Urinary bladder (tissue), 4 donors: Measurements from ENCODE around the gene PALM3. TPM values are rescaled to one million over a fixed set of nuclear protein-coding genes. Genes with fewer than 3 reads are reported as not detected.

Source experiments
- DNase-seq: peaks from one replicate; pipeline ENCODE4 v3.0.0-alpha.2; 2015; ENCODE audit errors: extremely low spot score
- H3K27ac ChIP-seq: one replicate; pipeline ENCODE4 v1.5.1; 2013; ENCODE audit warnings: low read depth, mild to moderate bottlenecking, moderate library complexity
- H3K36me3 ChIP-seq: one replicate; pipeline ENCODE4 v1.6.1; 2013; ENCODE audit warnings: mild to moderate bottlenecking, moderate library complexity; ENCODE audit not compliant: insufficient read depth
- H3K4me1 ChIP-seq: one replicate; pipeline ENCODE4 v1.6.1; 2013; ENCODE audit warnings: mild to moderate bottlenecking, moderate library complexity; ENCODE audit not compliant: insufficient read depth
- H3K4me3 ChIP-seq: one replicate; pipeline ENCODE4 v1.5.1; 2013; ENCODE audit warnings: low read depth, low read length
- WGBS: extraction: QIAGEN DNeasy Blood & Tissue Kit; methylation state at CpG from one replicate; pipeline ENCODE4 v1.1.7; 2013; 5-methylcytosine and 5-hydroxymethylcytosine counted together
- polyA plus RNA-seq: library from polyadenylated mRNA; stranded (reverse); fragments of 200-250 nt; gene quantifications from one replicate; pipeline ENCODE4 v1.2.3, GENCODE V29; 2013
- total RNA-seq: library from RNA; depleted of rRNA; stranded (reverse); fragments of >200 nt; gene quantifications from one replicate; pipeline ENCODE4 v1.2.3, GENCODE V29; 2014
- donor health status: healthy with polysubstance abuse.
- donor health status: healthy.

Gene PALM3
- total and polyA plus RNA-seq, 2 donors = 0.90 to 2.8 TPM

DNA sequence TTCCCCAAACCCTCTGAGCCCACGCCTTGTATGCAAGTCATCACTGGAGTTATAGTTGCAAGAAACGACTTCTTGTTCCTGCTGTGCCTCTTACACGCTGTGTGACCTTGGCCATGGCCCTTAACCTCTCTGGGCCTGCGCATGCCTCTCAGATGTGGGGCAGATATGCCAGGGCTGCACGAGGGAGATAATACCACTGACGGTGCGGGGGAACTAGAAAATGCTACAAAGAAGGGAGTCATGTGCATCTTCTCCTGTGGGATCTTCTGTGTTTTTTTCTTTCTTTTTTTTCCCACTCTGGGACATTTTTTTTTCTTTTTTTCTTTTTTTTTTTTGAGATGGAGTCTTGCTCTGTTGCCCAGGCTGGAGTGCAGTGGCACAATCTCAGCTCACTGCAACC lies 33.0 kb upstream of the PALM3 start:
- DNase-seq = no peak
- H3K27ac ChIP-seq = no peak overlapping the region
- no peaks in the 10 kb centered on the region for H3K4me1 ChIP-seq
- H3K36me3 ChIP-seq = no peaks in the 10 kb centered on the region
- no peak overlapping the region for H3K4me3 ChIP-seq
- whole genome bisulfite sequencing = 87% methylated on average over 7 of the region's 7 CpGs

GRCh38 chr19:14093117-14093823 lies 31.4 kb upstream of the PALM3 start:
- Histone ChIP-seq H3K27ac (no peak overlapping the region), H3K36me3 (no peaks in the 10 kb centered on the region), H3K4me3 (no peak overlapping the region), H3K4me1 (no peaks in the 10 kb centered on the region)
- WGBS = 98% methylated on average over 9 of the region's 9 CpGs
- no peak for DNase-seq

DNA sequence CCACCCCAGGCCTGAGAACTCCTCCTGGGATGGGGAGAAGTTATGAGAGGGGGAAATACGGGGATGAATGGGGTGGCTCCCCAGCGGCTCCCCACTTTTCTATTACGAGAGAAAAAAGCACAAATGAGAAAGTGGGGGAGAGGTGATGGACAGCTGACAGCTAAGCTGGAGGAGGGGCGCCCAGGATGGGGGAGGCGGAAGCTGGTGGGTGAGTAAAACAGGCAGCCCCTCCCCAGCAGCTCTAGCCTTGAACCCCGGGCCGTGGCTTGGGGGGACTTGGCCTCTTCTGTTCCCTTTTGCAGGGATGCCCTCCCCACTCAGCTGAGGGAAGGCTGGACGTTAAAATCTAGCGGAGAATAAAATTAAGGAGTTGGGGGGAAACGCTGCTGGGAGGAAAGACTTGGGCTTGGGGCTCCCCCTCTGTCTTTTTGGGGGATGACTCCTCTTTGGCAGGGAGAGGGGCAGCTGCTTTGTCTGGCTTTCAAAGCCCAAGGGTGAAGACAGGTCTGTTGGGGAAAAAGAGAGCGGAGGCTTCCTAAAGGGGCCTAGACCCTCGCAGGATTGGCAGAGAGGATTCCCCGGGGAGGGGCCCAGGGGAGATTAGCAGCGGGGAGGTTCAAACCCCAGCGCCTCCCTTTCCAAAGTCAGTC lies 30.1 kb upstream of the PALM3 start:
- WGBS = 11% methylated on average over 15 of the region's 15 CpGs
- no peak for DNase-seq
- Histone ChIP-seq H3K27ac (no peak overlapping the region), H3K36me3 (no peaks in the 10 kb centered on the region), H3K4me3 (no peak overlapping the region), H3K4me1 (no peaks in the 10 kb centered on the region)

GRCh38 chr19:14091081-14091812 lies 29.4 kb upstream of the PALM3 start:
- under 1% methylated on average over 66 of the region's 72 CpGs for WGBS
- Histone ChIP-seq H3K36me3 (no peaks in the 10 kb centered on the region), H3K27ac (peak overlapping the region; percentile 84), H3K4me3 (peak overlapping the region; percentile 94), H3K4me1 (no peaks in the 10 kb centered on the region)
- no peak for DNase-seq

DNA sequence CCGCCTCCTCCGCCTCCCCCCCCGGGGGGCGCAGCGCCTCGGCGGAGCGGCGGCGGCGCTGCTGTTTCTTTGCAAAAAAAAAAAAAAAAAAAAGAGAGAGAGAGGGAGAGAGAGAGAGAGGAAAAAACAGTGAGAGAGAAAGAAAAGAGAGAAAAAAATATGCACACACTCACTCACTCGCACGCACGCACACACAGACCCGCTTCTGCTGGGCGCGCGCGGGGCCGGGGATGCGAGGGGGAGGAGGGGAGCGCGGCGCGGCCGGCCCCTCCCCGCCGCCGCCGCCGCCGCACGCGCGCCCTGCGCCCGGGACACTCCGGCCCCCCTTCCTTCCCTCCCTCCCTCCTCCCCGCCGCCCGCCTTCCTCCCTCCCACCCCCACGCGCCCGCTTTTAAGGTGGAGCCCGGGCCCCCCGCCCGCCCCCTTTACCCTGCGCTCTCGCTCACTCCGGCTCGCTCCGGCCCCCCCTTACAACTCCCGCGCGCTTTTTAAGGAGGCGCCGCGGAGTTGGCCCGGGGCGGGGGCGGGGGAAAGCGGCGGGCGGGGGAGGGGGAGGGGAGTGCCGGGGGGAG lies 28.7 kb upstream of the PALM3 start, which contains the start of gene SAMD1:
SAMD1 (minus strand) TSS at position 243 of the 572 bp plus-strand sequence.
- Histone ChIP-seq H3K36me3 (no peaks in the 10 kb centered on the region), H3K27ac (peak within 1 kb of the TSS; percentile 84), H3K4me3 (peak within 1 kb of the TSS; percentile 94), H3K4me1 (no peaks in the 10 kb centered on the region)
- 1% methylated on average over 54 of the region's 65 CpGs for WGBS
- DNase-seq = peak; percentile 72

GRCh38 chr19:14089662-14090508 lies 28.0 kb upstream of the PALM3 start:
- WGBS = under 1% methylated on average over 141 of the region's 142 CpGs
- Histone ChIP-seq H3K4me1 (no peaks in the 10 kb centered on the region), H3K4me3 (peak overlapping the region; percentile 94)

GRCh38 chr19:14089412-14089661 lies 27.5 kb upstream of the PALM3 start:
- no peak for DNase-seq
- peak overlapping the region; percentile 94 for H3K4me3 ChIP-seq
- no peaks in the 10 kb centered on the region for H3K4me1 ChIP-seq
- WGBS = 12% methylated on average over 16 of the region's 16 CpGs
- H3K27ac ChIP-seq = peak overlapping the region; percentile 12
- no peaks in the 10 kb centered on the region for H3K36me3 ChIP-seq

More at GRCh38 chr19:14089662-14090508, 28.0 kb upstream of the PALM3 start:
- no peak for DNase-seq
- Histone ChIP-seq H3K36me3 (no peaks in the 10 kb centered on the region), H3K27ac (peak overlapping the region; percentile 41)

DNA sequence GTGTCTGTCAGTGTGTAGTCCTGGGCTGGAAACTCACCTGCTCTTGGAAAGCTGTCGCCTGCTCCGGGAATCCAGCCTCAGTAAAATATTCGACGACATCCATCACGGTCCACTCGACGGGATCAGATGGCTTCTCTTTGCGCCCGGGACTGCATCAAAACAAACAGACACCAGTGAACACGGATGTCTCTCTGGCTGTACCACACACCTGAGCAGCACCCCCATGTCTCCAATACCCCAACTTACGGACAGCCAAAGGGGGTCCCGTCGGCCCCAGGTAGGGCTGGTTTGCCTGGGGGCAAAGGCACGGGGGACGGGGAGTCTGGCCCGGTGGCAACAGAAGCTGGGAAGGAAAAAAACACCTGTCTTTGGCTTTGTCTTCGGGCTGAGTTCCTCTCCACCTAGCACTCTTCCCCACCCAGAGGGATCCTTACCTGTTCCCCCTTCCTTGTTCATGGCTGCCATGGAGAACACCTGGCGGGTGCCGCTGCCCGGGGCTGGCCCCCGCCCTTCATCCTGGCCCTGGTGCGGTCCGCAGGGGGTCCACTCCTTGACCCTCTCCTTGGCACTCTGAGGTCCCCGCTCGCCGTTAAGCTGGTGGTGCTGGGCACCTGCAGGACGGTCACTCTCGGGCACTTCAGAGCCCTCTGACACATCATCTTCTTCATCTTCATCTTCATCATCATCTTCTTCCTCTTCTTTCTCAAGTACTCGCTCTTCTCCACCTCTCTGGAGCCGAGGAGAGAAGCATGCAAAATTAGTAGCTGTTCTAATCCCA lies 26.9 kb upstream of the PALM3 start:
- WGBS = 88% methylated on average over 30 of the region's 30 CpGs
- DNase-seq = no peak
- no peak overlapping the region for H3K27ac ChIP-seq
- H3K4me3 ChIP-seq = no peak overlapping the region
- no peaks in the 10 kb centered on the region for H3K36me3 ChIP-seq
- H3K4me1 ChIP-seq = no peaks in the 10 kb centered on the region

DNA sequence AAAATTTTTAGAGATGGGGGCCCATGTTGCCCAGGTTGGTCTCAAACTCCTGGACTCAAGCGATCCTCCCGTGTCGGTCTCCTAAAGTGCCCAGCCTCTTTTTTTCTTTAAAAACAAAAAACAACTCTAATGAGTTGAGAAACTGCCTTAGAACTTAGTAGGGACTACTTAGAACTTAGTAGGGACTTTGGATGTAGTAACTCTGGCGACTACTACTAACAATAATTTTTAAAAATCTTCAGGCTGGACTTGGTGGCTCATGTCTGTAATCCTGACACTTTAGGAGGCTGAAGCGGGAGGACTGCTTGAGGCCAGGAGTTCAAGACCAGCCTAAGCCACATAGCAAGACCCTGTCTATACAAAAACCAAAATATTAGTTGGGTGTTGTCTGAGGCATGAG lies 24.2 kb upstream of the PALM3 start:
- no peak overlapping the region for H3K4me3 ChIP-seq
- H3K4me1 ChIP-seq = no peaks in the 10 kb centered on the region
- H3K36me3 ChIP-seq = no peaks in the 10 kb centered on the region
- DNase-seq = no peak
- 89% methylated on average over 5 of the region's 5 CpGs for WGBS
- H3K27ac ChIP-seq = no peak overlapping the region

DNA sequence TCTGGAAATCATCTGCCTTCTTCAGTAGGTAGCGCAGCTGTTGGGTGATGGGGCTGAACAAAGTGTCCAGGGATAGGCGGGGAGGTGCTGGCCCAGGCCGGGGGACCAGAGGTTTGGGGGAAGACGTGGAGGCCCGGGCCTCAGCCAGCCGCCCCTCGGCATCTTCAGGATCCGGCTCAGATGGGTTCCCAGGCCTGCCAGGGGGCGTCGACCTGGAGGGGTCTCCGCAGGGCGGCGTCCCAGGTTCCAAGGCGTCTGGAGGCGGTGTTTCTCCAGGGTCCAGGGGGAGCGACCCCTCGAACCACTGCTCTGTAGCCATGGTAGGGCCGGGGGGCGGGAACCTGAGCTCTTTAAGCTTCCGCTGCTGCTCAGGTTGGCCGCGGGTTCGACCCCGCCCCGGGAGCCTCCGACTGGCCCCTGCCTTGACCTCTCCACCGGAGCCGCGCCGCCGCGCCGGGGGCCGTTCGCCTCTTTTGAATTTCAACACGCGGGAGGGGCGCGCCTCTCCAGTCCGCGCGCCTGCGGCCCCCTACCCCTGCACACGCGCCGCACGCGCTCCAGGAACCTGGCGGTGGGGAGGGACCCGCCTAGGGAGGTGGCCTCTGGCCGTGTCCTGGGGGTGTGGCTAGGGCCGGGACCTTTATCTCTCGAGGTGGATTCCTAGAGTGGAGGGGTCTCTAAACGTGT lies 23.6 kb upstream of the PALM3 start, which contains the start of gene C19orf67:
C19orf67 (minus strand) TSS at position 475 of the 687 bp plus-strand sequence; CDS start at position 319, 156 bp downstream.
- H3K27ac ChIP-seq = no peak within 1 kb of the TSS
- 52% methylated on average over 54 of the region's 54 CpGs for WGBS
- no peak within 1 kb of the TSS for H3K4me3 ChIP-seq
- H3K36me3 ChIP-seq = no peaks in the 10 kb centered on the region
- no peaks in the 10 kb centered on the region for H3K4me1 ChIP-seq
- no peak for DNase-seq

GRCh38 chr19:14082675-14082960 lies 20.7 kb upstream of the PALM3 start:
- no peak for DNase-seq
- Histone ChIP-seq H3K27ac (no peak overlapping the region), H3K4me1 (no peaks in the 10 kb centered on the region), H3K4me3 (no peak overlapping the region), H3K36me3 (no peaks in the 10 kb centered on the region)
- WGBS = 89% methylated on average over 1 of the region's 1 CpG
